Transverse colon (tissue), 4 donors: Measurements from ENCODE around the gene CFAP73. TPM values are rescaled to one million over a fixed set of nuclear protein-coding genes. Genes with fewer than 3 reads are reported as not detected.

ENCODE experiments used
- DNase-seq: peaks from one replicate; pipeline ENCODE4 v3.0.0-alpha.2; 2019
- H3K27ac ChIP-seq, 4 donors: fragments of 200-600 bp; sonication (generic); 2 replicates each; pipeline ENCODE4 v1.5.1; 2016 to 2018; ENCODE audit warnings: inconsistent platforms in 4 of 4
- H3K27me3 ChIP-seq: fragments of 200-600 bp; sonication (generic); 2 replicates; pipeline ENCODE4 v1.5.1; 2017; ENCODE audit warnings: inconsistent platforms
- H3K36me3 ChIP-seq, 4 donors: fragments of 200-600 bp; sonication (generic); 2 replicates each; pipeline ENCODE4 v1.5.1; 2017 to 2019; ENCODE audit warnings: inconsistent platforms in 4 of 4
- H3K4me1 ChIP-seq, 4 donors: fragments of 200-600 bp; sonication (generic); 2 replicates each; pipeline ENCODE4 v1.5.1; 2017 to 2020; ENCODE audit warnings: inconsistent platforms in 4 of 4
- H3K4me3 ChIP-seq, 4 donors: fragments of 200-600 bp; sonication (generic); 1 replicate in 1 of 4; 2 replicates in 3 of 4; pipeline versions ENCODE4 v1.5.1 to v1.6.1; 2017 to 2019; ENCODE audit warnings: inconsistent platforms in 4 of 4
- H3K9me3 ChIP-seq, 2 donors: fragments of 200-600 bp; sonication (generic); 2 replicates each; pipeline ENCODE4 v1.5.1; 2017 to 2019; ENCODE audit warnings: inconsistent platforms in 2 of 2
- EP300 ChIP-seq: sonication (generic); formaldehyde crosslinking; IDR thresholded peaks from one replicate; pipeline ENCODE4 v1.6.1; 2017; ENCODE audit warnings: antibody characterized with exemption, low read depth
- POLR2A ChIP-seq: fragments of 450-650 bp; IDR thresholded peaks from one replicate; pipeline ENCODE4 v1.6.1; 2016; ENCODE audit warnings: antibody characterized with exemption, mild to moderate bottlenecking, moderate library complexity
- POLR2AphosphoS5 ChIP-seq, 3 donors: sonication (generic); formaldehyde crosslinking; IDR thresholded peaks; one replicate each; pipeline ENCODE4 v1.6.1; 2016; ENCODE audit warnings: antibody characterized with exemption in 3 of 3
- WGBS, 2 donors: methylation state at CpG; one replicate each; pipeline ENCODE4 v1.1.5; 2018; ENCODE audit warnings: low coverage in 1 of 2; 5-methylcytosine and 5-hydroxymethylcytosine counted together
- in situ Hi-C, 4 donors: fragments of 200-750 bp; cut with MboI; loops; one replicate each; pipeline versions ENCODE4 v1.15.0 to v1.15.1; 2017; ENCODE audit warnings: low sequenced_read_pairs in 3 of 4, low pct_ligation_motif_present in 1 of 4, low pct_unique_long_range_greater_than_20kb in 1 of 4
- intact Hi-C: fragments of 100-400 bp; cut with DNase I; formaldehyde crosslinking; loops from one replicate; pipeline ENCODE4 v1.15.1; 2023; ENCODE audit warnings: low total_unique reads
- total RNA-seq, 4 donors: library from RNA; depleted of rRNA; stranded (reverse); fragments of >200 nt; gene quantifications; one replicate each; pipeline ENCODE4 v1.1.0, GENCODE V29; 2016
- TF ChIP-seq, protein P1 (sequence below), 5 experiments: fragments of 200-600 bp in 3 of 5; fragments of 450-650 bp in 2 of 5; sonication (generic) in 3 of 5; IDR thresholded peaks; 1 replicate in 2 of 5; 2 replicates in 3 of 5; pipeline ENCODE4 v1.5.1; 2016 to 2017; ENCODE audit warnings: antibody characterized with exemption in 5 of 5, inconsistent platforms in 3 of 5, mild to moderate bottlenecking in 2 of 5, moderate library complexity in 1 of 5

Gene CFAP73
- total RNA-seq, 4 donors from 2014 or later = not detected

DNA sequence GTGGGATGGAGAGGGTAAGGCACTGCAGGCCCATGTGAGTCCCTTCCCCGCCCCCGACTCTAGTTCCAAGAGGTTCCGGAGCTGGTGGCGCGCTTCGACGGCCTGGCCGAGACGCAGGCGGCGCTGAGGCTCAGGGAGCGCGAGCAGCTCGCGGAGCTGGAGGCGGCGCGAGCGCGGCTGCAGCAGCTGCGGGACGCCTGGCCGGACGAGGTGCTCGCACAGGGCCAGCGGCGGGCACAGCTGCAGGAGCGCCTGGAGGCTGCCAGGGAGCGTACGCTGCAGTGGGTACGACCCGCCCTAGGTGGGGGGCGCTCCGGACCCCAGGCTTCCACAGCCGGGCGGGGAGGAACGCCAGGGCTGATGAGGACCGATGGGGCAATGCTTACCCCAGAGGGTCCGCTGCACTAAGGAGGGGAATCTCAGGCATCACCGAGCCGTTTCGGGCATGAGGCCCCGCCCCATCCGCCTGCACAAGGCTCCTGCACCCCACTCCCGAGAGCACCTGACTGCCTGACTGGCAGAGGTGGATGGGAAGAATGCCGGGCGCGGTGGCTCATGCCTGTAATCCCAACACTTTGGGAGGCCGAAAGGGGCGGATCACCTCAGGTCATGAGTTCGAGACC lies 4.9 kb downstream of the CFAP73 start:
- intact Hi-C loops = no loop called here
- no peak for DNase-seq
- in situ Hi-C loops = loop anchor here in 2 of 4 donors (10.0 kb wide), 1 partner anchor 110 kb away; no protein-coding TSS in a partner anchor
- TF ChIP-seq, protein P1, sequence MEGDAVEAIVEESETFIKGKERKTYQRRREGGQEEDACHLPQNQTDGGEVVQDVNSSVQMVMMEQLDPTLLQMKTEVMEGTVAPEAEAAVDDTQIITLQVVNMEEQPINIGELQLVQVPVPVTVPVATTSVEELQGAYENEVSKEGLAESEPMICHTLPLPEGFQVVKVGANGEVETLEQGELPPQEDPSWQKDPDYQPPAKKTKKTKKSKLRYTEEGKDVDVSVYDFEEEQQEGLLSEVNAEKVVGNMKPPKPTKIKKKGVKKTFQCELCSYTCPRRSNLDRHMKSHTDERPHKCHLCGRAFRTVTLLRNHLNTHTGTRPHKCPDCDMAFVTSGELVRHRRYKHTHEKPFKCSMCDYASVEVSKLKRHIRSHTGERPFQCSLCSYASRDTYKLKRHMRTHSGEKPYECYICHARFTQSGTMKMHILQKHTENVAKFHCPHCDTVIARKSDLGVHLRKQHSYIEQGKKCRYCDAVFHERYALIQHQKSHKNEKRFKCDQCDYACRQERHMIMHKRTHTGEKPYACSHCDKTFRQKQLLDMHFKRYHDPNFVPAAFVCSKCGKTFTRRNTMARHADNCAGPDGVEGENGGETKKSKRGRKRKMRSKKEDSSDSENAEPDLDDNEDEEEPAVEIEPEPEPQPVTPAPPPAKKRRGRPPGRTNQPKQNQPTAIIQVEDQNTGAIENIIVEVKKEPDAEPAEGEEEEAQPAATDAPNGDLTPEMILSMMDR (IDR thresholded peaks at IDR 0.05) = no peak
- no peak for TF ChIP-seq POLR2A
- no peak for TF ChIP-seq POLR2AphosphoS5 (IDR thresholded peaks at IDR 0.05)
- TF ChIP-seq EP300 = no peak
- Histone ChIP-seq H3K4me3 (peak overlapping the region in 2 of 4 donors; percentile 18 to 24), H3K27me3 (peaks cover 51% of the 10 kb centered on the region), H3K27ac (no peak overlapping the region), H3K36me3 (peaks cover 0 to 7% (median 5%) of the 10 kb centered on the region in 4 donors), H3K9me3 (no peaks in the 10 kb centered on the region), H3K4me1 (peaks cover 8 to 34% (median 26%) of the 10 kb centered on the region in 4 donors)
- WGBS, 2 donors = 5% methylated on average over 43 of the region's 51 CpGs; no CpG with 5 or more reads in 1 of the 2 donors

DNA sequence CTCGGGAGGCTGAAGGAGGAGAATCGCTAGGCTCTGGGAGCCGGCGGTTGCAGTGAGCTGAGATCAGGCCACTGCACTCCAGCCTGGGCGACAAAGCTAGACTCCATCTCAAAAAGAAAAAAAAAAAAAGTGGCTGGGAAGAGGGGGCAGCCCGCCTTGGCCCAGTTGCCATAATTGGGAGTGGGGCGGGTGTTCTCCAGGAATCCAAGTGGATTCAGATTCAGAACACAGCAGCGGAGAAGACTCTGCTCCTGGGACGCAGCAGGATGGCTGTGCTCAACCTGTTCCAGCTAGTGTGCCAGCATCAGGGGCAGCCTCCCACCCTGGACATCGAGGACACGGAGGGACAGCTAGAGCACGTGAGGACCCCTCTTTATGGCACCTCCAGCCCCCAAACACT lies 5.5 kb downstream of the CFAP73 start:
- in situ Hi-C loops (loop anchor here in 2 of 4 donors (10.0 kb wide), 1 partner anchor 110 kb away; no protein-coding TSS in a partner anchor), intact Hi-C loops (no loop called here)
- peaks cover 51% of the 10 kb centered on the region for H3K27me3 ChIP-seq
- no peak for TF ChIP-seq POLR2A
- no peak for TF ChIP-seq POLR2AphosphoS5 (IDR thresholded peaks at IDR 0.05)
- TF ChIP-seq, protein P1 (IDR thresholded peaks at IDR 0.05) = no peak
- TF ChIP-seq EP300 = no peak
- H3K27ac ChIP-seq = no peak overlapping the region
- H3K4me3 ChIP-seq = no peak overlapping the region
- WGBS, 2 donors = 87 to 90% methylated on average over 2 to 11 of the region's 12 CpGs
- H3K36me3 ChIP-seq = peaks cover 0 to 11% (median 5%) of the 10 kb centered on the region in 4 donors
- DNase-seq = no peak
- peaks cover 3 to 28% (median 21%) of the 10 kb centered on the region in 4 donors for H3K4me1 ChIP-seq
- H3K9me3 ChIP-seq = no peaks in the 10 kb centered on the region

DNA sequence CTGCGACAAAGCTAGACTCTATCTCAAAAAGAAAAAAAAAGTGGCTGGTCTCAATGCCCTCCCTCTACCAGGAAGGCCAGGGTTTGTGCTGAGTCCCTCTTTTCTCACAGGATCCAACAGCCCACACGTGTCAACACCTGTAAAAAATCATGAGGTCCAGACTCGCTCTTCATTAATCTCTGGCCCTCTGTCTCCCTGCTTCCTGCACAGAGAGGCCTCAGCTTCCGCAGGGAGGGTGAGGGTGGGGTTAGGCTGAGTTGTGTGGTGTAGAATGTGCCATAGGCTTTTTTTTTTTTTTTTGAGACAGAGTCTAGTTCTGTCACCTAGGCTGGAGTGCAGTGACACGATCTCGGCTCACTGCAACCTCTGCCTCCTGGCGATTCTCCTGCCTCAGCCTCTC lies 6.1 kb downstream of the CFAP73 start:
- 53 to 69% methylated on average over 3 to 7 of the region's 7 CpGs for WGBS, 2 donors
- H3K27me3 ChIP-seq = peaks cover 50% of the 10 kb centered on the region
- intact Hi-C loops (no loop called here), in situ Hi-C loops (loop anchor here in 2 of 4 donors (10.0 kb wide), 1 partner anchor 111 kb away; no protein-coding TSS in a partner anchor)
- no peak overlapping the region for H3K27ac ChIP-seq
- peaks cover 3 to 27% (median 21%) of the 10 kb centered on the region in 4 donors for H3K4me1 ChIP-seq
- H3K36me3 ChIP-seq = peaks cover 0 to 17% (median 5%) of the 10 kb centered on the region in 4 donors
- no peak for TF ChIP-seq POLR2A
- TF ChIP-seq EP300 = no peak
- TF ChIP-seq, protein P1 (IDR thresholded peaks at IDR 0.05) = no peak
- no peak for TF ChIP-seq POLR2AphosphoS5 (IDR thresholded peaks at IDR 0.05)
- DNase-seq = no peak
- no peaks in the 10 kb centered on the region for H3K9me3 ChIP-seq
- no peak overlapping the region for H3K4me3 ChIP-seq

DNA sequence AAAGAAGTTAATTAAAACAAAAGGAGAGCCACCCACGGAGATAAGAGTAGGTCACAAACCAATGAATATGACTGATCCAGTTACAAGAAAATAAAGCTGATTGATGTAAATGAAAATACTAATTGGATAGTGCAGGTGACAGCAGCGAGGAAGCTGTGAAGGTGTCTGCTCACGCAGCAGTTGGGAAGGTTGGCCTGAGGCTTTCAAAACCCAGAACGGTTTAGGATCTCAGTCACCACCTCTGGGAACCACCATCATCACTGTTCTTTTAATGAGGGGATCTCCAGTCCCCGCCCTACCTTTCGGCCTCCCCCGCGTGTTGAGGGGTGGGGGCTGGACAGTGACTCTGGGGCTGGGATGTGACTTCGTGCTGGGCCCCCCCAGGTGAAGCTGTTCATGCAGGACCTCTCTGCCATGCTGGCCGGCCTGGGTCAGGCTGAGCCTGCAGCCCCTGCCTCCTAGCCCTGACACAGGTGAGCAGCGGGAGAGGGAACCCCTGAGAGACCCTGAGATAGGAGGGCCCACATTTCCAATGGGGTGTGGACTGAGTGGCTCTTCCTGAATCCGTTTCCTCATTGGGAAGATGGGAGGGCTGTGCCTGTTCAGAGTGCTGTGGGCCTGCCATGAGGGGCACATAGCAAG lies 7.8 kb downstream of the CFAP73 start:
- Histone ChIP-seq H3K4me3 (no peak overlapping the region), H3K27me3 (peaks cover 33% of the 10 kb centered on the region), H3K36me3 (peaks cover 0 to 17% (median 5%) of the 10 kb centered on the region in 4 donors), H3K9me3 (no peaks in the 10 kb centered on the region), H3K4me1 (peaks cover 3 to 27% (median 21%) of the 10 kb centered on the region in 4 donors), H3K27ac (no peak overlapping the region)
- TF ChIP-seq, protein P1 (IDR thresholded peaks at IDR 0.05) = no peak
- WGBS, 2 donors = 89 to 90% methylated on average over 4 to 12 of the region's 12 CpGs
- no peak for DNase-seq
- intact Hi-C loops = no loop called here
- in situ Hi-C loops = loop anchor here in 2 of 4 donors (10.0 kb wide), 1 partner anchor 113 kb away; no protein-coding TSS in a partner anchor
